A549 (cell line): ENCODE data around the gene RAB26.

ENCODE experiments used
- MAZ ChIP-seq: fragments of 150-350 bp; IDR thresholded peaks from 2 replicates; pipeline ENCODE4 v1.6.1; 2014; ENCODE audit warnings: antibody characterized with exemption, low read depth, low read length, borderline replicate concordance
- POLR2A ChIP-seq: IDR thresholded peaks from 2 replicates; pipeline ENCODE4 v1.6.1; 2012; ENCODE audit warnings: mild to moderate bottlenecking, low read length
- REST ChIP-seq: fragments of 200-600 bp; sonication (generic); IDR thresholded peaks from 2 replicates; pipeline ENCODE4 v1.6.1; 2016; ENCODE audit warnings: antibody characterized with exemption, mild to moderate bottlenecking, moderate library complexity
- RNF2 ChIP-seq: fragments of 200-600 bp; sonication (generic); IDR thresholded peaks from 2 replicates; pipeline ENCODE4 v1.6.1; 2016; ENCODE audit warnings: low read depth, mild to moderate bottlenecking, antibody characterized with exemption, moderate library complexity, borderline replicate concordance
- TF ChIP-seq, protein P1 (sequence below): IDR thresholded peaks from 2 replicates; pipeline ENCODE4 v1.6.1; 2012

GRCh38 chr16:2187212-2187611, 38.8 kb downstream of the RAB26 start:
- TF ChIP-seq REST (no peak), MAZ (no peak), RNF2 (no peak), POLR2A (no peak)
- TF ChIP-seq, protein P1, sequence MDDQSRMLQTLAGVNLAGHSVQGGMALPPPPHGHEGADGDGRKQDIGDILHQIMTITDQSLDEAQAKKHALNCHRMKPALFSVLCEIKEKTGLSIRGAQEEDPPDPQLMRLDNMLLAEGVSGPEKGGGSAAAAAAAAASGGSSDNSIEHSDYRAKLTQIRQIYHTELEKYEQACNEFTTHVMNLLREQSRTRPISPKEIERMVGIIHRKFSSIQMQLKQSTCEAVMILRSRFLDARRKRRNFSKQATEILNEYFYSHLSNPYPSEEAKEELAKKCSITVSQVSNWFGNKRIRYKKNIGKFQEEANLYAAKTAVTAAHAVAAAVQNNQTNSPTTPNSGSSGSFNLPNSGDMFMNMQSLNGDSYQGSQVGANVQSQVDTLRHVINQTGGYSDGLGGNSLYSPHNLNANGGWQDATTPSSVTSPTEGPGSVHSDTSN, result no peak
